ENCODE measurements around the gene CHAC1.

Gene CHAC1

GRCh38 chr15:40929660-40930429 is 23.4 kb upstream of the CHAC1 start:
- Mint-ChIP-seq H3K4me3 (peak overlapping the region; percentile 80), H3K4me1 (ENCODE audit: low read depth) (peaks cover 37% of the 10 kb centered on the region), H3K27ac (no peak overlapping the region), H3K36me3 (no peaks in the 10 kb centered on the region), H3K9me3 (ENCODE audit: low read depth) (no peaks in the 10 kb centered on the region), H3K27me3 (peaks cover 27% of the 10 kb centered on the region)

GRCh38 chr15:40930430-40931299 is 22.6 kb upstream of the CHAC1 start:
- H3K4me1 Mint-ChIP-seq (ENCODE audit: low read depth), result peaks cover 34% of the 10 kb centered on the region
- H3K4me3 Mint-ChIP-seq, result peak overlapping the region; percentile 80
- no peaks in the 10 kb centered on the region for H3K36me3 Mint-ChIP-seq
- no peak overlapping the region for H3K27ac Mint-ChIP-seq
- peaks cover 23% of the 10 kb centered on the region for H3K27me3 Mint-ChIP-seq
- H3K9me3 Mint-ChIP-seq (ENCODE audit: low read depth), result no peaks in the 10 kb centered on the region

GRCh38 chr15:40931300-40932142 is 21.8 kb upstream of the CHAC1 start:
- H3K4me3 Mint-ChIP-seq, result peak overlapping the region; percentile 80
- H3K27ac Mint-ChIP-seq, result no peak overlapping the region
- no peaks in the 10 kb centered on the region for H3K9me3 Mint-ChIP-seq (ENCODE audit: low read depth)
- H3K27me3 Mint-ChIP-seq, result peaks cover 22% of the 10 kb centered on the region
- peaks cover 32% of the 10 kb centered on the region for H3K4me1 Mint-ChIP-seq (ENCODE audit: low read depth)
- no peaks in the 10 kb centered on the region for H3K36me3 Mint-ChIP-seq

- Mint-ChIP-seq H3K27me3 (peaks cover 17% of the 10 kb centered on the region), H3K9me3 (ENCODE audit: low read depth) (no peaks in the 10 kb centered on the region), H3K4me1 (ENCODE audit: low read depth) (peaks cover 25% of the 10 kb centered on the region), H3K4me3 (no peak overlapping the region), H3K36me3 (no peaks in the 10 kb centered on the region), H3K27ac (no peak overlapping the region)
Measured at GRCh38 chr15:40932156-40932555, 21.1 kb upstream of the CHAC1 start.

GRCh38 chr15:40932649-40933516 is 20.4 kb upstream of the CHAC1 start:
- no peaks in the 10 kb centered on the region for H3K36me3 Mint-ChIP-seq
- no peak overlapping the region for H3K27ac Mint-ChIP-seq
- no peak overlapping the region for H3K4me3 Mint-ChIP-seq
- H3K27me3 Mint-ChIP-seq, result peaks cover 15% of the 10 kb centered on the region
- no peaks in the 10 kb centered on the region for H3K9me3 Mint-ChIP-seq (ENCODE audit: low read depth)
- H3K4me1 Mint-ChIP-seq (ENCODE audit: low read depth), result peaks cover 24% of the 10 kb centered on the region

GRCh38 chr15:40933517-40933902 is 19.8 kb upstream of the CHAC1 start:
- H3K27me3 Mint-ChIP-seq, result peaks cover 15% of the 10 kb centered on the region
- H3K27ac Mint-ChIP-seq, result no peak overlapping the region
- peaks cover 23% of the 10 kb centered on the region for H3K4me1 Mint-ChIP-seq (ENCODE audit: low read depth)
- no peak overlapping the region for H3K4me3 Mint-ChIP-seq
- no peaks in the 10 kb centered on the region for H3K36me3 Mint-ChIP-seq
- no peaks in the 10 kb centered on the region for H3K9me3 Mint-ChIP-seq (ENCODE audit: low read depth)

GRCh38 chr15:40934457-40934856 is 18.8 kb upstream of the CHAC1 start:
- Mint-ChIP-seq H3K27ac (no peak overlapping the region), H3K4me3 (no peak overlapping the region), H3K9me3 (ENCODE audit: low read depth) (no peaks in the 10 kb centered on the region), H3K27me3 (peaks cover 15% of the 10 kb centered on the region), H3K36me3 (no peaks in the 10 kb centered on the region), H3K4me1 (ENCODE audit: low read depth) (peaks cover 18% of the 10 kb centered on the region)

- H3K27ac Mint-ChIP-seq, result no peak overlapping the region
- H3K27me3 Mint-ChIP-seq, result peaks cover 5% of the 10 kb centered on the region
- peaks cover 12% of the 10 kb centered on the region for H3K4me1 Mint-ChIP-seq (ENCODE audit: low read depth)
- H3K36me3 Mint-ChIP-seq, result no peaks in the 10 kb centered on the region
- no peak overlapping the region for H3K4me3 Mint-ChIP-seq
- H3K9me3 Mint-ChIP-seq (ENCODE audit: low read depth), result no peaks in the 10 kb centered on the region
Measured at GRCh38 chr15:40936234-40936708, 17.0 kb upstream of the CHAC1 start.

- H3K4me1 Mint-ChIP-seq (ENCODE audit: low read depth), result peaks cover 13% of the 10 kb centered on the region
- H3K27me3 Mint-ChIP-seq, result peaks cover 3% of the 10 kb centered on the region
- no peak overlapping the region for H3K4me3 Mint-ChIP-seq
- no peak overlapping the region for H3K27ac Mint-ChIP-seq
- H3K9me3 Mint-ChIP-seq (ENCODE audit: low read depth), result no peaks in the 10 kb centered on the region
- no peaks in the 10 kb centered on the region for H3K36me3 Mint-ChIP-seq
Measured at GRCh38 chr15:40936709-40937666, 16.3 kb upstream of the CHAC1 start.

- Mint-ChIP-seq H3K4me1 (ENCODE audit: low read depth) (peaks cover 19% of the 10 kb centered on the region), H3K27ac (no peak overlapping the region)
Measured at GRCh38 chr15:40937762-40938535, 15.3 kb upstream of the CHAC1 start.

GRCh38 chr15:40938536-40938870 is 14.8 kb upstream of the CHAC1 start:
- H3K4me3 Mint-ChIP-seq, result no peak overlapping the region
- H3K27ac Mint-ChIP-seq, result no peak overlapping the region
- H3K4me1 Mint-ChIP-seq (ENCODE audit: low read depth), result peaks cover 23% of the 10 kb centered on the region
- H3K27me3 Mint-ChIP-seq, result peaks cover 2% of the 10 kb centered on the region
- no peaks in the 10 kb centered on the region for H3K9me3 Mint-ChIP-seq (ENCODE audit: low read depth)
- no peaks in the 10 kb centered on the region for H3K36me3 Mint-ChIP-seq

More at GRCh38 chr15:40937762-40938535, 15.3 kb upstream of the CHAC1 start:
- H3K9me3 Mint-ChIP-seq (ENCODE audit: low read depth), result no peaks in the 10 kb centered on the region
- H3K36me3 Mint-ChIP-seq, result no peaks in the 10 kb centered on the region
- peaks cover 3% of the 10 kb centered on the region for H3K27me3 Mint-ChIP-seq
- no peak overlapping the region for H3K4me3 Mint-ChIP-seq

- Mint-ChIP-seq H3K27ac (peak overlapping the region; percentile 62), H3K36me3 (no peaks in the 10 kb centered on the region), H3K27me3 (no peaks in the 10 kb centered on the region)
Measured at GRCh38 chr15:40940296-40940801, 12.9 kb upstream of the CHAC1 start.

More at GRCh38 chr15:40940296-40940801, 12.9 kb upstream of the CHAC1 start:
- Mint-ChIP-seq H3K4me3 (peak overlapping the region; percentile 25), H3K4me1 (ENCODE audit: low read depth) (peaks cover 26% of the 10 kb centered on the region), H3K9me3 (ENCODE audit: low read depth) (no peaks in the 10 kb centered on the region)

Data from activated naive CD8-positive, alpha-beta T cell (primary cell).